CD14-positive monocyte (primary cell): ENCODE measurements around the gene SPRY4. TPM values are rescaled to one million over a fixed set of nuclear protein-coding genes. Genes with fewer than 3 reads are reported as not detected.

Experiments used
- DNase-seq, 3 donors: peaks; one replicate each; pipeline ENCODE4 v3.0.0-alpha.2; 2011 to 2022
- H2AFZ ChIP-seq: 2 replicates; pipeline ENCODE4 v1.6.0; 2012; ENCODE audit warnings: mild to moderate bottlenecking, low read depth, low read length, inconsistent platforms; ENCODE audit not compliant: insufficient read depth, poor library complexity, severe bottlenecking
- H3K27ac ChIP-seq, 2 donors: 1 replicate in 1 of 2; 2 replicates in 1 of 2; pipeline ENCODE4 v1.5.1; 2012 to 2013; ENCODE audit warnings: low read length in 2 of 2, control low read depth in 1 of 2, inconsistent platforms in 1 of 2, low read depth in 1 of 2, mild to moderate bottlenecking in 1 of 2
- H3K27me3 ChIP-seq, 2 donors: one replicate each; pipeline versions ENCODE4 v1.6.0 to v1.6.1; 2011 to 2013; ENCODE audit warnings: low read length in 2 of 2; ENCODE audit not compliant: control insufficient read depth in 2 of 2, insufficient read depth in 2 of 2
- H3K36me3 ChIP-seq, 2 donors: replicated peaks in 1 of 2; 1 replicate in 1 of 2; 2 replicates in 1 of 2; pipeline versions ENCODE4 v1.5.1 to v1.6.1; 2012 to 2013; ENCODE audit warnings: low read length in 2 of 2, control low read depth in 1 of 2, inconsistent platforms in 1 of 2, mild to moderate bottlenecking in 1 of 2; ENCODE audit not compliant: insufficient read depth in 2 of 2, control insufficient read depth in 1 of 2
- H3K4me1 ChIP-seq, 2 donors: 1 replicate in 1 of 2; 2 replicates in 1 of 2; pipeline versions ENCODE4 v1.5.1 to v1.6.1; 2012 to 2013; ENCODE audit warnings: low read length in 2 of 2, control low read depth in 1 of 2, inconsistent platforms in 1 of 2, mild to moderate bottlenecking in 1 of 2, moderate library complexity in 1 of 2; ENCODE audit not compliant: insufficient read depth in 2 of 2, control insufficient read depth in 1 of 2
- H3K4me2 ChIP-seq: replicated peaks from 2 replicates; pipeline ENCODE3; 2012; ENCODE audit warnings: low read length, moderate library complexity, mild to moderate bottlenecking; ENCODE audit not compliant: poor library complexity, severe bottlenecking; ENCODE audit errors: extremely low read depth
- H3K4me3 ChIP-seq, 3 experiments: fragments of 200-600 bp in 1 of 3; sonication (generic) in 1 of 3; replicated peaks in 1 of 3; 1 replicate in 2 of 3; 2 replicates in 1 of 3; pipeline ENCODE4 v1.5.1; 2011 to 2013; ENCODE audit warnings: low read length in 3 of 3, mild to moderate bottlenecking in 3 of 3, control low read depth in 2 of 3, low read depth in 2 of 3, inconsistent platforms in 1 of 3, moderate library complexity in 1 of 3
- H3K79me2 ChIP-seq: 2 replicates; pipeline ENCODE4 v1.6.0; 2012; ENCODE audit warnings: mild to moderate bottlenecking, control low read depth, inconsistent platforms, low read length, moderate library complexity; ENCODE audit not compliant: insufficient read depth
- H3K9ac ChIP-seq: 2 replicates; pipeline ENCODE4 v1.6.0; 2017; ENCODE audit warnings: low read length, mild to moderate bottlenecking; ENCODE audit not compliant: insufficient read depth, poor library complexity, severe bottlenecking
- H3K9me3 ChIP-seq, 2 donors: replicated peaks in 1 of 2; 1 replicate in 1 of 2; 2 replicates in 1 of 2; pipeline versions ENCODE4 v1.5.1 to v1.6.1; 2012 to 2013; ENCODE audit warnings: low read length in 2 of 2, control low read depth in 1 of 2; ENCODE audit not compliant: control insufficient read depth in 1 of 2, insufficient read depth in 1 of 2
- H4K20me1 ChIP-seq: 2 replicates; pipeline ENCODE4 v1.6.0; 2012; ENCODE audit warnings: mild to moderate bottlenecking, low read length, control low read depth, moderate library complexity; ENCODE audit not compliant: insufficient read depth
- H3K27ac Mint-ChIP-seq, 7 donors: one replicate each; pipeline ENCODE4 v1.8.0; 2020; ENCODE audit warnings: mild to moderate bottlenecking in 7 of 7, mixed read lengths in 7 of 7, moderate library complexity in 6 of 7, inconsistent platforms in 2 of 7
- H3K27me3 Mint-ChIP-seq, 3 donors: one replicate each; pipeline ENCODE4 v1.8.0; 2021 to 2022; ENCODE audit warnings: low read depth in 3 of 3, mild to moderate bottlenecking in 3 of 3, mixed read lengths in 3 of 3, moderate library complexity in 3 of 3, inconsistent platforms in 1 of 3
- H3K36me3 Mint-ChIP-seq, 2 donors: one replicate each; pipeline ENCODE4 v1.8.0; 2020; ENCODE audit warnings: mixed read lengths in 2 of 2, inconsistent platforms in 1 of 2, mild to moderate bottlenecking in 1 of 2
- H3K4me1 Mint-ChIP-seq: one replicate; pipeline ENCODE4 v1.8.0; 2020; ENCODE audit warnings: mild to moderate bottlenecking, mixed read lengths
- H3K4me3 Mint-ChIP-seq, 2 donors: one replicate each; pipeline ENCODE4 v1.8.0; 2020; ENCODE audit warnings: mild to moderate bottlenecking in 2 of 2, mixed read lengths in 2 of 2, moderate library complexity in 1 of 2
- H3K9me3 Mint-ChIP-seq, 7 donors: one replicate each; pipeline ENCODE4 v1.8.0; 2020 to 2022; ENCODE audit warnings: mixed read lengths in 7 of 7, mild to moderate bottlenecking in 6 of 7, moderate library complexity in 6 of 7, inconsistent platforms in 2 of 7
- WGBS: methylation state at CpG from one replicate; pipeline ENCODE4 v1.1.5; 2013; ENCODE audit warnings: missing lambda C conversion rate; ENCODE audit not compliant: insufficient coverage; 5-methylcytosine and 5-hydroxymethylcytosine counted together
- intact Hi-C, 2 donors: fragments of 100-400 bp; cut with micrococcal nuclease; formaldehyde crosslinking; loops; one replicate each; pipeline versions ENCODE4 v1.15.0 to v1.15.1; 2023
- polyA plus RNA-seq, 3 donors: library from polyadenylated mRNA; depleted of rRNA in 1 of 3; unstranded in 2 of 3; stranded (reverse) in 1 of 3; fragments of 300-500 nt in 2 of 3; fragments of >200 nt in 1 of 3; fragmentation: Illumina TruSeq in 2 of 3; gene quantifications; 1 replicate in 2 of 3; 2 replicates in 1 of 3; pipeline ENCODE4 v1.2.3, GENCODE V29; 2012 to 2021
- TF ChIP-seq, protein P1 (sequence below): fragments of 200-600 bp; IDR thresholded peaks from one replicate; pipeline ENCODE4 v1.8.0; 2022; ENCODE audit warnings: antibody characterized with exemption, mild to moderate bottlenecking

The SPRY4 gene
- polyA plus RNA-seq, 3 donors = not detected

DNA sequence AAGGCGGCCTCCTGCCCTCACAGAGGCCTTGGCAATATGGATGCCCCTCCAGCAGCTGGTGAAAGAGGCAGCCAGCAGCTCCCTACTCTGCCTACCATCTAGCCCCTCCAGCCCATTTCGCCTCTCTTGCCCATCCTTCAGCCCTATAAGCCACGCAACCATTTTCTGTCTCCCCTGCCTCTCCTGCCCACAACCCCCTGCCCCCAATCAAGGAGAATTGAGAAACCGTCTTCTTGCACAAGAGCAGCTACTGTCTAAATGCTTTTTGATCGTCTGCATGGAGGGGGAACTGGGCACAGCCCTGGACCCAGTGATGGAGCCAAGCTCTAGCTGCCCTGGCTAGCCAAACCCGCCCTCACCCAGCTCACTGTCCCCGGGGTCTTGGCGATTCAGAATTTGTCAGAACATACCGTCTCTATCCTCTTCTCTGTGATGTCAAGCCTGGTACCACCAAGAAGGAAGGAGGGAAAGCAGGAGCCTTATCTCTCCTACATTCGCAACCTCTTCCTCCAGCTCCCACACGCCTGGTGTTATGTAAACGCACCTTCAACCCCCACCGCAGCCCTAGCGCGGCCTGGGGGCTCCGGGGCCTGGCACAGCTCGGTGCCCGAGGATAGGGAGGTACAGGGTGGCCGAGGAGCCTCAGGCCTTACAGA, 1.2 kb downstream of the SPRY4 start:
- DNase-seq = no peak
- Histone ChIP-seq H3K9me3 (peaks cover 2 to 32% of the 10 kb centered on the region in 2 donors), H3K27ac (no peak overlapping the region), H2AFZ (no peak overlapping the region), H3K4me3 (no peak overlapping the region), H3K4me1 (peaks cover 25 to 36% of the 10 kb centered on the region in 2 donors), H3K9ac (no peak overlapping the region), H3K4me2 (peak overlapping the region; percentile 56), H3K36me3 (no peaks in the 10 kb centered on the region), H4K20me1 (peaks cover 6% of the 10 kb centered on the region), H3K27me3 (peaks cover 62 to 96% of the 10 kb centered on the region in 2 donors), H3K79me2 (no peaks in the 10 kb centered on the region)
- WGBS = 8% methylated on average over 13 of the region's 19 CpGs
- Mint-ChIP-seq H3K36me3 (peaks cover 3 to 7% of the 10 kb centered on the region in 2 donors), H3K4me1 (peaks cover 43% of the 10 kb centered on the region), H3K9me3 (peaks cover 0 to 29% (median 9%) of the 10 kb centered on the region in 7 donors), H3K4me3 (peak overlapping the region; percentile 67 to 87), H3K27ac (no peak overlapping the region), H3K27me3 (peaks cover 85 to 92% (median 92%) of the 10 kb centered on the region in 3 donors)
- TF ChIP-seq, protein P1, sequence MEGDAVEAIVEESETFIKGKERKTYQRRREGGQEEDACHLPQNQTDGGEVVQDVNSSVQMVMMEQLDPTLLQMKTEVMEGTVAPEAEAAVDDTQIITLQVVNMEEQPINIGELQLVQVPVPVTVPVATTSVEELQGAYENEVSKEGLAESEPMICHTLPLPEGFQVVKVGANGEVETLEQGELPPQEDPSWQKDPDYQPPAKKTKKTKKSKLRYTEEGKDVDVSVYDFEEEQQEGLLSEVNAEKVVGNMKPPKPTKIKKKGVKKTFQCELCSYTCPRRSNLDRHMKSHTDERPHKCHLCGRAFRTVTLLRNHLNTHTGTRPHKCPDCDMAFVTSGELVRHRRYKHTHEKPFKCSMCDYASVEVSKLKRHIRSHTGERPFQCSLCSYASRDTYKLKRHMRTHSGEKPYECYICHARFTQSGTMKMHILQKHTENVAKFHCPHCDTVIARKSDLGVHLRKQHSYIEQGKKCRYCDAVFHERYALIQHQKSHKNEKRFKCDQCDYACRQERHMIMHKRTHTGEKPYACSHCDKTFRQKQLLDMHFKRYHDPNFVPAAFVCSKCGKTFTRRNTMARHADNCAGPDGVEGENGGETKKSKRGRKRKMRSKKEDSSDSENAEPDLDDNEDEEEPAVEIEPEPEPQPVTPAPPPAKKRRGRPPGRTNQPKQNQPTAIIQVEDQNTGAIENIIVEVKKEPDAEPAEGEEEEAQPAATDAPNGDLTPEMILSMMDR = no peak
- intact Hi-C loops = no loop called here

DNA sequence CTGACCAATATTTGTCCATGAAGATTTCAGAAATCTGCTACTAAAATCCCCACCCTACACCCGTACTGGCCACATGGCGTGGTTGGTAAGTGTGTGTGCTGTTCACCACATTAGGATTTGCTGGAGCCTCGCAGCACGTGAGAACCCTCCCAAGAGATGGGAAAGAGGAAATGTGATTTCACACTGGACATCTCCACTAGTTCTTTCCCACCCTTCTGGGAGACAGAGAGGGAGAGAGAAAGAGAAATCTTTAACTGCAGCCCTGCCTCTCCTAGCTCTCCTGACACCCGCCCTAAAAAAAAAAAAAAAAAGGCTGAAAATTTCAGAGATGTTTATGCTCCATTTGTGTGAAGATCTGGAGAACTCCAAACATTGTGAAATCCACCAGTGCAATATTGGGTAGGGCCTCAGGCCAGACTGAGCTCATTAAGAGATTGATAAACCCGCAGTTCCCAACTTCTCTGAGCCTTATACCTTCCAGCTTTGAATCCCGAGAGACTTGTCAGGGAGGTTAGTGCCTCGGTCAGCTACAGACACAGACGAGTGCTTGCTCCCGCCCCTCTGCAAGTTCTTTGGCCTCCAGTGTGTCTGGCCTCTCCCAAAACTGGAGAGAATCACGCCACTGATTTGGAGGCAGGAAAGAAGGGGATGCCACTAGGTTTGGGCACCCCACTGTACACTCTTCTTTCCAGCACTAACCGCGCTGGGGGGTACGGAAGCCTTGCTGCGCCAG, 1.9 kb downstream of the SPRY4 start:
- H3K4me3 ChIP-seq = no peak overlapping the region
- TF ChIP-seq, protein P1 = no peak
- H3K9me3 ChIP-seq = peaks cover 2 to 32% of the 10 kb centered on the region in 2 donors
- no peak overlapping the region for H3K9ac ChIP-seq
- peaks cover 59 to 90% of the 10 kb centered on the region in 2 donors for H3K27me3 ChIP-seq
- no peaks in the 10 kb centered on the region for H3K79me2 ChIP-seq
- H2AFZ ChIP-seq = no peak overlapping the region
- H3K36me3 ChIP-seq = no peaks in the 10 kb centered on the region
- intact Hi-C loops = no loop called here
- H4K20me1 ChIP-seq = peaks cover 6% of the 10 kb centered on the region
- no peak for DNase-seq
- no peak overlapping the region for H3K27ac Mint-ChIP-seq
- peaks cover 25 to 36% of the 10 kb centered on the region in 2 donors for H3K4me1 ChIP-seq
- peaks cover 3 to 7% of the 10 kb centered on the region in 2 donors for H3K36me3 Mint-ChIP-seq
- no peak overlapping the region for H3K27ac ChIP-seq
- H3K4me1 Mint-ChIP-seq = peaks cover 43% of the 10 kb centered on the region
- H3K4me3 Mint-ChIP-seq = peak overlapping the region in 1 of 2 donors; percentile 87
- 94% methylated on average over 4 of the region's 15 CpGs for WGBS
- H3K27me3 Mint-ChIP-seq = peaks cover 80 to 89% (median 88%) of the 10 kb centered on the region in 3 donors
- peaks cover 0 to 29% (median 9%) of the 10 kb centered on the region in 7 donors for H3K9me3 Mint-ChIP-seq
- no peak overlapping the region for H3K4me2 ChIP-seq
